NCI-H2029 treated with DMSO at 0.1 percent for 48 hours (cell line): ENCODE results near the gene GRIK3.
"Not testable (repeated sequence)": the region's sequence is repeated elsewhere in the genome, so short reads cannot be mapped to it uniquely, and the experiment has no call there.

ENCODE experiments used
- DNase-seq: peaks from one replicate; lab custom pipeline; 2025; lab: John Stamatoyannopoulos, UW

The GRIK3 gene

DNA sequence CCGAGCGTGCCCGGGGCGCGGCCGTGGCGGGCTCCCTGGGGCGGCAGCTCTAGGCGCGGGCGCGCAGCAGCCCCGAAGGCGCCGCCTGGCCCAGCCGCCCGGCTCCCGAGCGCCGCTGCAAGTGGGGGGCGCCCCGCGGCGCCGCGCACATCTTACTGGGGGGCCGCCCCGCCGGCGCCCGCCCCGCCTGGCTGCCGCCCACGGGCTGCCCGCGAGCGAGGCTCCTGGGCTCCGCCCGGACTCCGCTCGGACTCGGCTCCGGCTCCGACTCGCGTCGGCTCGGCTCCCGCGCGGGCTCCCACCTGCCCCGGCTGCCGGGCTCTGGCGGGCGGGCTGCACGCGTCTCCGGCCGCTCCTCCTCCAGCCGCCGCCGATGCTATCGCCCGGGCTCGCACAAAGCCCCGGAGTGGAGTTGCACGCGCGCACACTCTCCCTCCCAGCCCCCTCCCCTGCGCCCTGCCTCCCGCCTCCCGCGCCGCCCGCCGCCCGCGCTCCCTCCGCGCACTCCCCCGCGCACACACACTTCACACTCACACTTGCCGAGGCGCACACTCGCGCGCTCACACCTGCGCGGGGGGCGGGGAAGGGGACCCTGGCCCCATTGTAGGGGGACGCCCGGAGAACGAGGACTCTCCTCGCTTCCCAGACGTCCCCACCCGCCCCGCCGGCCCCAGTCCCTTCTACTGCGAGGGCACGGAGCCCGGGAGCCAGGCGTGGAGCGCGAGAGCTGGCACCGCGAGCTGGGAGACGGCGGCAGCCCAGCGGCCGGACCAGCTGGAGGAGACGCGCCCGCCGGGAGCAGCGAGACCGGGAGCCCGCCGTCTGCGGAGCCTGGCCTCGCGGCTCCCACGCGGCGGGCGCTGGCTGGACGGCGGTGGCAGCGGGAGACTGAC, at the start of gene GRIK3:
Gene GRIK3 (minus strand): TSS at position 395 of the 893 bp plus-strand sequence. CDS start 407 bp downstream, outside the sequence.
- DNase-seq: peak; percentile 91

DNA sequence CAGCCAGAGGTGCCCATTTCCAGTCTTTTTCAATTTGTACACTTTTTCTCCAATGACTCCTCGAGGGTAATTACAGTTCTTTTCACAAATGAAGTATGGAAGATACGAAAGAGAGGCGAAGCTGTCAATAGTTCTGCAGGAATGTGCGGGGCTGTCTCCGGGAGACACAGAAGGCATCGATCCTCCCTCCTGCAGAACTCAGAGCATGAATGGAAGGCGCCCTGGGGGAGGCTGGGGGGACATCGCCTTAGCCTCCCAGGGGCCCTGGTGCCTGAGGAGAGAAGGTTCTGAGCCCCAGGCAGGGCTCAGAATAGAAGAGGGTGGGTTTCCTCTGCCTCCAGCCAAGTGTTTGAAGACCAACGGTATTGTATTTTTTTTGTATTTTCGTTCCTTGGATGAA, 49.7 kb upstream of the GRIK3 start:
- no peak for DNase-seq

- DNase-seq: no peak
These were observed 49.3 kb upstream of the GRIK3 start for GRCh38 chr1:37083603-37084002.

GRCh38 chr1:37080296-37080986, 46.1 kb upstream of the GRIK3 start:
- not testable (repeated sequence) for DNase-seq

- no peak for DNase-seq
These were observed 44.6 kb upstream of the GRIK3 start for GRCh38 chr1:37078866-37079265.

DNA sequence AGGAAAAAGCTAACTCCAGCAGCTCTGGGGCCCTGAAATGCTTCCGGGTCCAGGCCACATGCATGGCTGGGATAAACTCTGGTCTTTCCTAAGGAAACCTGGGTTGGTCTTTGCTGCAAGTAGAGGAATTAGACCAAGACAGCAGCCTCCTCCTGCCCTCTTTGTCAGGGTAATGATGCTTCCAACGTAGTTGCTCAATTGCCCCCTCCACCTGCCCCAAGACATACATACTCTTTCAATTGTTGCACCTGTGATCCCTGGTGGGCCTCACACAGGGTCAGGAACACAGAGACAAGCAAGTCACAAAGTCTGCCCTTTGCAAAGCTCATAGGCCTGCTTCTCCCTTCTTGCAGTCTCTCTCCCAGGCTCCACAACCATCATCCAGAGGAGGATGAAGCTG, 41.9 kb upstream of the GRIK3 start:
- no peak for DNase-seq

- peak; percentile 73 for DNase-seq
These were observed 39.6 kb upstream of the GRIK3 start for GRCh38 chr1:37073854-37074379.

DNA sequence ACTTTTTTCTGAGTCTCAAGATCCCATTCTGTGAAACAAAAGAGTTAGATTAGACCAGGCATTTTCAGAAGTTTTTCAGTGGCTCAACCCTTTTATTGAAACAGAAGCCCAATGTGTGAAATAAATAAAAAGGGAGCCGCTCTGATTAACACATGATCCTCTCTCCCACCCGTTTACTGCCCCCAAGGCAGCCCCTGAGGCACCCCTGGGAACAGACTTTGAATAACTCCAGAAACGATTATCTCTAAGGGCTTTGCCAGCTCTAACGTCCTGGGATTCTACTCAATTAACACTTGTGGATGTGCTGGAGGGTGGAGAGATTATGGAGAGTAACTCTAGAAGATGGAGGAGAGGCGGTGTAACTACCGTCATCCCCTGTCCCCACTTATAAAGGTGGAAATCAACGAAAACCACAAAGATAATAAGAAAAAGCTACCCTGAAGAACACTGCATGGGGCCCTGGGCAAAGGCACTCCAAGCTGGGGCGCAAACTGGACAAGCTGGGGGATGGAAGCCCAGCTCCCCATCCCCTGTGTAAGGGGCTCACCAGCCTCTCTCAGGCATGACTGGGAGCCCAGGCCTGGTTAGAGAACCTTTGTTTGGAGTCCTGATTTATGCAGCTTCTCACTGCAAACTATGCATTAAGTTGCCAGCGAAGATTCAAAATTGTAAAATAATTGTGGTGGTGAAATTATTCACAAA, 39.0 kb upstream of the GRIK3 start:
- DNase-seq: no peak

- DNase-seq: peak; percentile 47
These were observed 37.5 kb upstream of the GRIK3 start for GRCh38 chr1:37071829-37072228.

GRCh38 chr1:37070126-37070525, 35.8 kb upstream of the GRIK3 start:
- no peak for DNase-seq

GRCh38 chr1:37069406-37069805, 35.1 kb upstream of the GRIK3 start:
- DNase-seq: peak; percentile 47

- DNase-seq: no peak
These were observed 34.6 kb upstream of the GRIK3 start for GRCh38 chr1:37068897-37069296.

- DNase-seq: peak; percentile 95
These were observed 33.9 kb upstream of the GRIK3 start for GRCh38 chr1:37068260-37068659.

DNA sequence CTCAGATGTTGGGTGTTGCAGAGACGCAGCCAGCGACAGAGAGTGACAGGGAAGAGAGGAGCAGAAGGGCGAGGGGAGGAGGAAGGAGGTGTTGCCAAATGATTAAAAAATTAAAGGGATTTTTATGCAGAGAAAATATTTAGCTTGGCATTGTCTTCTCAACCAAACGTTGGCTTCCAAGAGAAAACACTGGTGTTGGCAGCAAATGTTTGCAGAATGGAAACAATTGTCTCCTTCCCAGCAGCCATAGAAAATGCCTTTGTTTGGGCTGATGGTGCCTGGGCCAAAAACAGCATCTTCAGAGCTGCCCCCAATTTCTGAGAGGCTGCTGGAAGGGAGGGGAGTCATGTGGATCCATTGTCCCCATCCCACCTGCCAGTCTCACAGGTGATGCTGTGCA, 29.7 kb upstream of the GRIK3 start:
- DNase-seq: peak; percentile 100

DNA sequence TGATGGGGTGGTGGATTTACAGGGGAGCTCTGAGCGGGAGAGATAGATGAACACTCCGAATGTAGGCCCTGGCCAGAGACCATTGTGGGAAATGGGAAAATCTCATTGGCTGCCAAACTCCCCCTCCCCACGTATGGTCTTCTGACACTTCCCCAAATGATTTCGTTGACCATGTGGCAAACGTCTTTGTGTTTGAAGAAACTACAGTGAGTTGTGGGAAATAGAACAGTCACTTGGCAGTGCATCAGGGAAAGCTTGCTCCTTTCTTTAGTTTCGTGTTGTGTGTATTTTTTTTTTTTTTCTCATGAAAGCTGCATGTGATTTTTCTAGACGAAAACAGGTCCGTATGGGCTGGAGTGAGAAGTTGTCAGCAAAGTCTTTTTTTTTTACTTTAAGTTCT, 25.0 kb upstream of the GRIK3 start:
- DNase-seq: no peak

GRCh38 chr1:37058424-37058988, 24.2 kb upstream of the GRIK3 start:
- DNase-seq: no peak

DNA sequence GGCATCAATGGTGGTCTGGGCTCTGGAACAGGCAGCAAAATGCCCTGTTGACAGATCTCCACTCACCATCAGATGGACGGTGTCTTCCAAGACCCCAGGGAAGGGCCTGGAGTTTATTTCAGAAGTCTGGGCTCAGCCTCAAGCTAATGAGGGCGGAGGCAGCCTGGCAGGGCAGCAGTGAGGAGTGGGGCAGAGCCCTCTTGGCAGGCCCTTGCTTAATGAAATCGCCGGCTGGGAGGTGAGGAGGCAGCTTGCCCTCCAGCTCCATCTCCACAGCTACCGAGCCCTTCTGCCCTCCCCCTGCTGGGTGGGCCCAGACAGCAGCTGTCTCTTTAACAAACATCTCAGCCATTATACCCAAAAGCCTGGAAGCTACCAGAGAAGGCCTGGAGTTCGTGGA, 22.0 kb upstream of the GRIK3 start:
- peak; percentile 95 for DNase-seq

DNA sequence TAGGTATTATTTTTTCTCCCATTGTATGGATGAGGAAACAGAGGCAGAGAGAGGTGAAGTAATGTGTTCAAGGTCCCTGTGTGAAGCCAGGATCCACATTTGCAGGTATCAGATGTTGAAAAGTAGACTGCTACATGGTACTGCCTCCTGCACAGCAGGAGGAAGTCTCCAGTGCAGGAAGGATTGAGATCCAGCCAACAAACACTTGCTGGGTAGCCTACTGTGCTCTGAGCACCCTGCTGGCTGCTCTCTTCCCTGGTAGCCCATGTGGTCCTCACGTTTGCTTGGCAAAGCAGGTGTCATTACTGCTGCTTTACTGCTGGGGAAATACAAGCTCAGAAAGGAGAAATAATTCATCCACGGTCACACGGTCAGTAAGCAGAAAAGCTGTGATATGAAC, 21.3 kb upstream of the GRIK3 start:
- peak; percentile 95 for DNase-seq

DNA sequence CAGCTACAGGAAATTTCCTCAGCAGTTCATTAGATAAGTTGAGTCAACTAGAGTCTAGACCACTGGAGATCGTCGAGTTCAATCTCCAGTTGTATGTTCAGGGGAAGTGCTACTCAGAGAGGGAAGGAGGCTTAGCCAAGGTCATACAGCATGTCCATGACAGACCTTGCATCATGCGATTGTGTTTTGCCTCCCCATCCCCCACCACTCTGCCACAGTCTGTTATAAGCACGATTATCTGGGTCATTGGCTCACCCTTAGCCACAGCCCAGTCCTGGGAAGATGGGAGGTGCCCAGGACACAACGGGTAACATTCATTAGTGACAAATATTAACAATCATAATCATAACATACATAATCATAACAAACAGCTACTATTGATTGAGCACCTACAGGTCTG, 18.9 kb upstream of the GRIK3 start:
- DNase-seq: no peak

GRCh38 chr1:37052120-37052519, 17.8 kb upstream of the GRIK3 start:
- DNase-seq: no peak

- DNase-seq: no peak
These were observed 17.0 kb upstream of the GRIK3 start for GRCh38 chr1:37051346-37051745.

DNA sequence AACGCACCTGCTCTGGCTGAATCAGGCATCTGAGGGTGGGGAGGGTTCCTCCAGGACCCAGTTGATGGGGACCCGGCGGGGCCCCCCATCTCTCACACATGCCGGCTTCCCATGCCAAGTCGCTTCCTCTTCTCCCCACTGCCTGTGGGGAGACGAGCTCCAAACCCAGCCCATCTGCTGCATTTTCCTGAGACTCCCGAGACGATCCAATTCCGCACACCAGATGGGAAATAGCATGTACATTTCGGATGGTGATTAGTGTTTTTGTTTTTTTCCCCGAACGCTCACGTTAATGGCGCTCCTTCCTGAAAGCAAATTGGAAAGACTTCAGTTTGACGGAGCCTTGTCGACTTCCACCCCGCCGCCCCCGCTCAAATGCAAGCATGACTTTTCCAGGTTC, 13.2 kb upstream of the GRIK3 start:
- DNase-seq: no peak
